DND-41 (cell line): ENCODE measurements around the gene SSX2.
"Not testable (repeated sequence)": the region's sequence is repeated elsewhere in the genome, so short reads cannot be mapped to it uniquely, and the experiment has no call there.

Experiments
- ATAC-seq: fragments of 200-7000 bp; cut with Tn5 transposase; 3 replicates; pipeline ENCODE4 v1.9.1; 2021; ENCODE audit warnings: low read depth; ENCODE audit not compliant: insufficient read depth
- DNase-seq: peaks from one replicate; pipeline ENCODE4 v3.0.0-alpha.2; 2020
- H2AFZ ChIP-seq: 2 replicates; pipeline ENCODE4 v1.6.0; 2012; ENCODE audit warnings: low read depth, low read length
- H3K27ac ChIP-seq: 2 replicates; pipeline ENCODE4 v1.5.1; 2012; ENCODE audit warnings: low read length, inconsistent platforms
- H3K27me3 ChIP-seq: fragments of 200-600 bp; sonication (generic); 2 replicates; pipeline ENCODE4 v1.6.0; 2012; ENCODE audit warnings: low read length, mild to moderate bottlenecking, inconsistent platforms; ENCODE audit not compliant: insufficient read depth, poor library complexity
- H3K36me3 ChIP-seq: 2 replicates; pipeline ENCODE4 v1.5.1; 2012; ENCODE audit warnings: low read length, inconsistent platforms; ENCODE audit not compliant: insufficient read depth
- H3K4me1 ChIP-seq: 2 replicates; pipeline ENCODE4 v1.5.1; 2012; ENCODE audit warnings: mild to moderate bottlenecking, low read length; ENCODE audit not compliant: insufficient read depth
- H3K4me2 ChIP-seq: 2 replicates; pipeline ENCODE4 v1.6.0; 2012; ENCODE audit warnings: mild to moderate bottlenecking, moderate library complexity, low read length, inconsistent platforms; ENCODE audit not compliant: insufficient read depth
- H3K4me3 ChIP-seq, 2 experiments: fragments of 200-600 bp in 1 of 2; shearing (Covaris generic) in 1 of 2; 2 replicates each; pipeline ENCODE4 v1.5.1; 2012 to 2016; ENCODE audit warnings: inconsistent platforms in 2 of 2, low read length in 2 of 2, mild to moderate bottlenecking in 2 of 2, low read depth in 1 of 2, moderate library complexity in 1 of 2
- H3K79me2 ChIP-seq: 2 replicates; pipeline ENCODE4 v1.6.0; 2012; ENCODE audit warnings: low read length, inconsistent platforms; ENCODE audit not compliant: insufficient read depth
- H3K9ac ChIP-seq: 2 replicates; pipeline ENCODE4 v1.6.0; 2012; ENCODE audit warnings: low read depth, mild to moderate bottlenecking, inconsistent platforms, low read length, moderate library complexity
- H3K9me3 ChIP-seq: 2 replicates; pipeline ENCODE4 v1.5.1; 2012; ENCODE audit warnings: low read length, moderate library complexity, mild to moderate bottlenecking, inconsistent platforms; ENCODE audit not compliant: insufficient read depth, severe bottlenecking
- H4K20me1 ChIP-seq: 2 replicates; pipeline ENCODE4 v1.6.0; 2012; ENCODE audit warnings: low read length; ENCODE audit not compliant: insufficient read depth

SSX2 gene, protein sequence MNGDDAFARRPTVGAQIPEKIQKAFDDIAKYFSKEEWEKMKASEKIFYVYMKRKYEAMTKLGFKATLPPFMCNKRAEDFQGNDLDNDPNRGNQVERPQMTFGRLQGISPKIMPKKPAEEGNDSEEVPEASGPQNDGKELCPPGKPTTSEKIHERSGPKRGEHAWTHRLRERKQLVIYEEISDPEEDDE

DNA sequence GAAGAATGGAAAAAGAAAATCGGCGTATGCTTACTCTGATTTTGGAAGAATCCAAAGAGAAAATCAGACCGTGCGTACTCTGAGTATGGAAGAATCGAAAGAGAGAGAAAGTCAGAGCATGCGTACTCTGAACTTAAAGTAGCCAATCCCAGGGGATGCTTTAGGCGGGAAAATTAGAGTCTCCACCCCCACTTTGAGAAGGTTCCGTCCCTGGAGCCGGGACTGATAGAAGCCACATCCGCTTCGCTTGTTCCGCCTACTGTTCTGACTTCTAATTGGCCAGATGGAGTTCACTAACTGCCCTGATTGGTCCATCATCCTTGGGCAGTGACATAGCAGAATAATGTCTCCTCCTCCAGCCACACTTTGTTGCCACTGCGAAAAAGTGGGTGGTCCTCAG, at the start of gene SSX2:
Gene SSX2 (minus strand): TSS at position 101 of the 400 bp plus-strand sequence. CDS start 1,429 bp downstream, outside the sequence.
- not testable (repeated sequence) for H3K9me3 ChIP-seq, H4K20me1 ChIP-seq, ATAC-seq, DNase-seq, H3K79me2 ChIP-seq, H3K9ac ChIP-seq, H3K4me3 ChIP-seq, H3K36me3 ChIP-seq, H3K4me2 ChIP-seq, H3K27ac ChIP-seq, H3K4me1 ChIP-seq, H3K27me3 ChIP-seq, H2AFZ ChIP-seq

DNA sequence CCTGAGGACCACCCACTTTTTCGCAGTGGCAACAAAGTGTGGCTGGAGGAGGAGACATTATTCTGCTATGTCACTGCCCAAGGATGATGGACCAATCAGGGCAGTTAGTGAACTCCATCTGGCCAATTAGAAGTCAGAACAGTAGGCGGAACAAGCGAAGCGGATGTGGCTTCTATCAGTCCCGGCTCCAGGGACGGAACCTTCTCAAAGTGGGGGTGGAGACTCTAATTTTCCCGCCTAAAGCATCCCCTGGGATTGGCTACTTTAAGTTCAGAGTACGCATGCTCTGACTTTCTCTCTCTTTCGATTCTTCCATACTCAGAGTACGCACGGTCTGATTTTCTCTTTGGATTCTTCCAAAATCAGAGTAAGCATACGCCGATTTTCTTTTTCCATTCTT, 44.0 kb upstream of the SSX2 start, which contains the start of gene SSX2B:
Gene SSX2B (plus strand): TSS at position 301 of the 400 bp plus-strand sequence. CDS start 1,429 bp downstream, outside the sequence.
- not testable (repeated sequence) for DNase-seq, H2AFZ ChIP-seq, H3K4me1 ChIP-seq, H3K4me2 ChIP-seq, H3K36me3 ChIP-seq, H3K4me3 ChIP-seq, H3K27ac ChIP-seq, H3K9ac ChIP-seq, H3K79me2 ChIP-seq, ATAC-seq, H3K9me3 ChIP-seq, H4K20me1 ChIP-seq, H3K27me3 ChIP-seq

- not testable (repeated sequence) for H3K27me3 ChIP-seq, H3K79me2 ChIP-seq, H3K9ac ChIP-seq, H3K9me3 ChIP-seq, H3K4me1 ChIP-seq, H3K4me2 ChIP-seq, DNase-seq, H4K20me1 ChIP-seq, H3K27ac ChIP-seq, ATAC-seq, H3K4me3 ChIP-seq, H2AFZ ChIP-seq, H3K36me3 ChIP-seq
These were observed 14.9 kb downstream of the SSX2 start for GRCh38 chrX:52692034-52692433.

- not testable (repeated sequence) for H2AFZ ChIP-seq, H4K20me1 ChIP-seq, ATAC-seq, H3K36me3 ChIP-seq, H3K9me3 ChIP-seq, H3K79me2 ChIP-seq, H3K27ac ChIP-seq, DNase-seq, H3K9ac ChIP-seq, H3K4me3 ChIP-seq, H3K27me3 ChIP-seq, H3K4me2 ChIP-seq, H3K4me1 ChIP-seq
These were observed 44.8 kb downstream of the SSX2 start for GRCh38 chrX:52662218-52662617.

DNA sequence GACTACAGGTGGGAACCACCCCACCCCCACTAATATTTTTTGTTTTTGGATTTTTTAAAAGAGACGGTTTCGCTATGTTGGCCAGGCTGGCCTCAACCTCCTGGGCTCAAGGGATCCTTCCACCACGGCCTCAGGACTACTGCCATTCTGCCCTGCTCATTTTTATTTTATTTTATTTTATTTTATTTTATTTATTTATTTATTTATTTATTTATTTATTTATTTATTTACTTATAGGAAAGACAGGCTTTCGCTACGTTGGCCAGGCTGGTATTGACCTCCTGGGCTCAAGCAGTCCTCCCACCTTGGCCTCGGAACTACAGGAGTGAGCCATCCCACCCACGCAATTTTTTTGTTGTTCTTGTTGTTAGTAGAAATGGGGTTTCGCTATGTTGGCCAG, 51.5 kb downstream of the SSX2 start:
- H3K9me3 ChIP-seq, H3K4me2 ChIP-seq, H3K79me2 ChIP-seq, H3K4me3 ChIP-seq, H2AFZ ChIP-seq, DNase-seq, H3K4me1 ChIP-seq, H3K9ac ChIP-seq, H3K36me3 ChIP-seq, H3K27ac ChIP-seq, H4K20me1 ChIP-seq, H3K27me3 ChIP-seq, ATAC-seq: not testable (repeated sequence)

DNA sequence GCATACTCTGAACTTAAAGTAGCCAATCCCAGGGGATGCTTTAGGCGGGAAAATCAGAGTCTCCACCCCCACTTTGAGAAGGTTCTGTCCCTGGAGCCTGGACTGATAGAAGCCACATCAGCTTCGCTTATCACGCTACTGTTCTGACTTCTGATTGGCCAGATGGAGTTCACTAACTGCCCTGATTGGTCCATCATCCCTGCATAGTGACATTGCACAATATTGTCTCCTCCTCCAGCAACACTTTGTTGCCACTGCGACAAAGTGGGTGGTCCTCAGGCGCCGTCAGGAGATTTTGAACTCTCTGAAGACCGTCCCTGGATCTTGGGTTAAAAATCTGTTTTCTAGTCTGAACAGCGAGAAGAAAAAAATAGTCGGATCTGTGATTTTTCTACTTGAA, 52.2 kb downstream of the SSX2 start, which contains the start of gene SSX7:
Gene SSX7 (minus strand): TSS at position 101 of the 400 bp plus-strand sequence. CDS start 1,428 bp downstream, outside the sequence.
- not testable (repeated sequence) for H3K4me2 ChIP-seq, H3K9me3 ChIP-seq, H3K4me1 ChIP-seq, H3K36me3 ChIP-seq, H3K27ac ChIP-seq, H3K9ac ChIP-seq, H3K4me3 ChIP-seq, H3K27me3 ChIP-seq, H2AFZ ChIP-seq, ATAC-seq, DNase-seq, H3K79me2 ChIP-seq, H4K20me1 ChIP-seq

DNA sequence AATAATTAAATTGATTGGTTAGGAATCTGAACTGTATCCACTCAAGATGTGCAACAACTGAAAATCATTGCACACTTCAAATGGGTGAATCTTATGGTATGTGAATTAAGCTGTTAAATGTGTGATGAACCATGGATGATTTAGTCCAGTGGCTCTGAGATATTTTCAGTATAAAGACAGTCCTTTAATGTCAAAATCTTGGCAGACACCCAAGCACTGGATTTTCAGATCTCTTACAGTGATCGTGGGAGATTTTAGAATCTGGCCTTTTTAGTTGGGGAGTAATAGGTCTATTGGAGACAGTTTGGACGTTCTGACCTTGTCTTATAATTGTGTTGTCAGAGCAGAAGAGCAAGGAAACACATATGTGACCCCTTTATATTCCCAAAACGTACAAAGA, 56.3 kb downstream of the SSX2 start:
- not testable (repeated sequence) for DNase-seq, H2AFZ ChIP-seq, H3K9ac ChIP-seq, H3K27me3 ChIP-seq, H3K4me1 ChIP-seq, H3K4me2 ChIP-seq, H4K20me1 ChIP-seq, H3K4me3 ChIP-seq, ATAC-seq, H3K79me2 ChIP-seq, H3K36me3 ChIP-seq, H3K27ac ChIP-seq, H3K9me3 ChIP-seq

- not testable (repeated sequence) for H3K9ac ChIP-seq, H3K4me3 ChIP-seq, H3K79me2 ChIP-seq, H4K20me1 ChIP-seq, H3K9me3 ChIP-seq, H2AFZ ChIP-seq, H3K36me3 ChIP-seq, H3K27me3 ChIP-seq, H3K4me1 ChIP-seq, H3K27ac ChIP-seq, DNase-seq, ATAC-seq, H3K4me2 ChIP-seq
These were observed 58.0 kb downstream of the SSX2 start for GRCh38 chrX:52648956-52649355.
